A549 (cell line): Measurements from ENCODE around the gene PRCD. TPM values are rescaled to one million over a fixed set of nuclear protein-coding genes. Genes with fewer than 3 reads are reported as not detected.

Experiments used
- ATAC-seq, 2 experiments: fragments of 200-7000 bp in 1 of 2; fragments of >200 bp in 1 of 2; cut with Nextera tagmentation in 1 of 2; cut with Tn5 transposase in 1 of 2; 3 replicates each; pipeline versions ENCODE4 v1.8.0 to v1.9.1; 2018 to 2020; ENCODE audit warnings: mild to moderate bottlenecking in 1 of 2, moderate library complexity in 1 of 2
- CTCF ChIA-PET: fragments of 300-600 bp; sonication (Branson Sonifier 250); formaldehyde crosslinking; extraction: SDS; loops from one replicate; lab custom pipeline; 2021; ENCODE audit warnings: antibody characterized with exemption, inconsistent platforms; lab: Yijun Ruan, JAX
- POLR2A ChIA-PET: fragments of 350-600 bp; formaldehyde crosslinking; extraction: SDS; loops from one replicate; lab custom pipeline; 2021; ENCODE audit warnings: antibody characterized with exemption, inconsistent platforms; lab: Yijun Ruan, JAX
- DNase-seq, 2 experiments: peaks; one replicate each; pipeline versions ENCODE4 v3.0.0 to v3.0.0-alpha.2; 2011 to 2016; ENCODE audit warnings: low read depth in 1 of 2, low spot score in 1 of 2
- FAIRE-seq: peaks from 2 replicates; lab custom pipeline; 2011; peaks lifted over from hg19 to GRCh38; lab: Jason Lieb, UNC
- H3K27ac ChIP-seq, 2 experiments: fragments of >200 bp; sonication (Bioruptor Twin); formaldehyde crosslinking; 3 replicates each; pipeline ENCODE4 v1.5.1; 2016 to 2017
- H3K4me1 ChIP-seq: fragments of >200 bp; sonication (Bioruptor Twin); formaldehyde crosslinking; 3 replicates; pipeline ENCODE4 v1.6.1; 2016
- H3K4me2 ChIP-seq: fragments of >200 bp; sonication (Bioruptor Twin); formaldehyde crosslinking; 3 replicates; pipeline ENCODE4 v1.6.1; 2016
- H3K4me3 ChIP-seq: fragments of >200 bp; sonication (Bioruptor Twin); formaldehyde crosslinking; 3 replicates; pipeline ENCODE4 v1.5.1; 2016
- H3K9me3 ChIP-seq: fragments of >200 bp; sonication (Bioruptor Twin); formaldehyde crosslinking; 3 replicates; pipeline ENCODE4 v1.6.1; 2016
- ATOH8 ChIP-seq: fragments of 250-450 bp; sonication (Bioruptor Pico); IDR thresholded peaks from 2 replicates; pipeline ENCODE4 v1.5.0; 2020; ENCODE audit warnings: low read depth, mild to moderate bottlenecking, moderate library complexity
- BCL3 ChIP-seq: fragments of >200 bp; sonication (Bioruptor Twin); formaldehyde crosslinking; IDR thresholded peaks from 3 replicates; pipeline ENCODE4 v1.6.1; 2016
- BHLHE40 ChIP-seq: IDR thresholded peaks from 2 replicates; pipeline ENCODE4 v1.6.1; 2012; ENCODE audit warnings: low read depth, low read length, inconsistent platforms
- CEBPB ChIP-seq, 2 experiments: fragments of >200 bp in 1 of 2; sonication (Bioruptor Twin) in 1 of 2; formaldehyde crosslinking in 1 of 2; IDR thresholded peaks; 2 replicates each; pipeline ENCODE4 v1.6.1; 2012 to 2016
- CHD2 ChIP-seq: fragments of 150-350 bp; IDR thresholded peaks from 2 replicates; pipeline ENCODE4 v1.6.1; 2014; ENCODE audit warnings: low read length; ENCODE audit not compliant: partially characterized antibody
- CHD4 ChIP-seq: fragments of 200-600 bp; sonication (generic); IDR thresholded peaks from 2 replicates; pipeline ENCODE4 v1.6.1; 2016; ENCODE audit warnings: antibody characterized with exemption, mild to moderate bottlenecking, borderline replicate concordance
- E2F6 ChIP-seq: IDR thresholded peaks from 2 replicates; pipeline ENCODE4 v1.6.1; 2012; ENCODE audit warnings: low read depth, borderline replicate concordance
- EHMT2 ChIP-seq: fragments of 200-600 bp; sonication (generic); IDR thresholded peaks from 2 replicates; pipeline ENCODE4 v1.6.1; 2016; ENCODE audit warnings: antibody characterized with exemption, low read depth, mild to moderate bottlenecking, moderate library complexity
- ESRRA ChIP-seq: fragments of 150-350 bp; IDR thresholded peaks from 2 replicates; pipeline ENCODE4 v1.6.1; 2014; ENCODE audit warnings: mild to moderate bottlenecking, low read length, borderline replicate concordance
- FOSB ChIP-seq: fragments of 250-450 bp; sonication (Bioruptor Pico); IDR thresholded peaks from 2 replicates; pipeline ENCODE4 v1.5.0; 2020; ENCODE audit warnings: mild to moderate bottlenecking, moderate library complexity
- FOSL2 ChIP-seq, 2 experiments: fragments of 450-650 bp in 1 of 2; fragments of >200 bp in 1 of 2; sonication (Bioruptor Twin) in 1 of 2; formaldehyde crosslinking; IDR thresholded peaks; 2 replicates each; pipeline versions ENCODE4 v1.5.0 to v1.6.1; 2016 to 2020; ENCODE audit warnings: mild to moderate bottlenecking in 1 of 2, moderate library complexity in 1 of 2
- FOXS1 ChIP-seq: fragments of 250-450 bp; sonication (Bioruptor Pico); IDR thresholded peaks from 2 replicates; pipeline ENCODE4 v1.5.0; 2020; ENCODE audit warnings: mild to moderate bottlenecking, moderate library complexity
- GATA3 ChIP-seq: IDR thresholded peaks from 2 replicates; pipeline ENCODE4 v1.6.1; 2012; ENCODE audit warnings: borderline replicate concordance
- HES2 ChIP-seq: fragments of >200 bp; sonication (Bioruptor Twin); formaldehyde crosslinking; IDR thresholded peaks from 2 replicates; pipeline ENCODE4 v1.6.1; 2016
- HOXA7 ChIP-seq: fragments of 250-450 bp; sonication (Bioruptor Pico); IDR thresholded peaks from 2 replicates; pipeline ENCODE4 v1.5.0; 2020; ENCODE audit warnings: mild to moderate bottlenecking, moderate library complexity
- HOXB5 ChIP-seq: fragments of 250-450 bp; sonication (Bioruptor Pico); IDR thresholded peaks from 2 replicates; pipeline ENCODE4 v1.5.0; 2020; ENCODE audit warnings: mild to moderate bottlenecking, moderate library complexity
- JUN ChIP-seq, 2 experiments: fragments of >200 bp; sonication (Bioruptor Twin); formaldehyde crosslinking; IDR thresholded peaks; 2 replicates in 1 of 2; 3 replicates in 1 of 2; pipeline ENCODE4 v1.6.1; 2016 to 2017
- KDM5A ChIP-seq: fragments of 200-600 bp; sonication (generic); IDR thresholded peaks from 2 replicates; pipeline ENCODE4 v1.6.1; 2016; ENCODE audit warnings: antibody characterized with exemption, mild to moderate bottlenecking
- MAX ChIP-seq: IDR thresholded peaks from 2 replicates; pipeline ENCODE4 v1.6.1; 2012
- NFE2L2 ChIP-seq: fragments of 150-350 bp; conservative IDR thresholded peaks from 2 replicates; pipeline ENCODE4 v1.6.1; 2014; ENCODE audit warnings: low read length
- NPAS2 ChIP-seq: fragments of 250-450 bp; sonication (Bioruptor Pico); IDR thresholded peaks from 2 replicates; pipeline ENCODE4 v1.8.0; 2022; ENCODE audit warnings: mild to moderate bottlenecking, moderate library complexity, borderline replicate concordance
- PBX3 ChIP-seq: IDR thresholded peaks from 2 replicates; pipeline ENCODE4 v1.6.1; 2012
- POLR2A ChIP-seq: IDR thresholded peaks from 2 replicates; pipeline ENCODE4 v1.6.1; 2012; ENCODE audit warnings: mild to moderate bottlenecking, low read length
- POLR2AphosphoS2 ChIP-seq: conservative IDR thresholded peaks from 2 replicates; pipeline ENCODE4 v1.6.1; 2012; ENCODE audit warnings: low read length, improper control_type of control experiment, inconsistent platforms
- RARB ChIP-seq: fragments of 250-450 bp; sonication (Bioruptor Pico); IDR thresholded peaks from 2 replicates; pipeline ENCODE4 v1.8.0; 2021; ENCODE audit warnings: mild to moderate bottlenecking, moderate library complexity
- RCOR1 ChIP-seq: fragments of 150-350 bp; IDR thresholded peaks from 2 replicates; pipeline ENCODE4 v1.6.1; 2014; ENCODE audit warnings: antibody characterized with exemption, low read length, low read depth
- REST ChIP-seq: fragments of 200-600 bp; sonication (generic); IDR thresholded peaks from 2 replicates; pipeline ENCODE4 v1.6.1; 2016; ENCODE audit warnings: antibody characterized with exemption, mild to moderate bottlenecking, moderate library complexity
- RNF2 ChIP-seq: fragments of 200-600 bp; sonication (generic); IDR thresholded peaks from 2 replicates; pipeline ENCODE4 v1.6.1; 2016; ENCODE audit warnings: low read depth, mild to moderate bottlenecking, antibody characterized with exemption, moderate library complexity, borderline replicate concordance
- USF2 ChIP-seq: fragments of 450-650 bp; IDR thresholded peaks from 2 replicates; pipeline ENCODE4 v1.6.1; 2014; ENCODE audit warnings: antibody characterized with exemption
- ZFP36 ChIP-seq: fragments of 450-650 bp; IDR thresholded peaks from 2 replicates; pipeline ENCODE4 v1.6.1; 2014; ENCODE audit warnings: borderline replicate concordance; ENCODE audit not compliant: partially characterized antibody
- ZNF302 ChIP-seq: fragments of 250-450 bp; sonication (Bioruptor Pico); IDR thresholded peaks from 2 replicates; pipeline ENCODE4 v1.9.0; 2021; ENCODE audit warnings: inconsistent platforms, mild to moderate bottlenecking, moderate library complexity
- WGBS: methylation state at CpG from one replicate; pipeline ENCODE4 v1.1.6; 2017; ENCODE audit errors: missing lambda C conversion rate; 5-methylcytosine and 5-hydroxymethylcytosine counted together
- polyA plus RNA-seq, 4 experiments: library from polyadenylated mRNA; depleted of rRNA in 3 of 4; stranded (reverse); fragments of >200 nt; fragmentation: RNase III in 1 of 4; extraction: RNeasy Plus Mini Kit Qiagen cat#74134 plus additional on column Dnase treatment in 1 of 4; gene quantifications; 2 replicates in 3 of 4; 3 replicates in 1 of 4; pipeline ENCODE4 v1.2.3, GENCODE V29; 2011 to 2017

The PRCD gene
- polyA plus RNA-seq, 2 of the 4 experiments (the other 2 are of a cell fraction), result not detected

- POLR2A ChIA-PET, result interaction anchor here (0.7 to 1.3 kb wide), 2 partner anchors 10 to 120 kb away, joined by 4 read pairs; no protein-coding TSS in a partner anchor
- ATAC-seq (peak; percentile 40 to 48), DNase-seq (peak in 1 of 2 experiments; percentile 75), FAIRE-seq (peak; percentile 43)
- CTCF ChIA-PET, result interaction anchor here (0.8 to 15.7 kb wide), 12 partner anchors 8 to 166 kb away, joined by 3 to 185 read pairs (median 5); partner anchors contain the start of gene PRCD
- Histone ChIP-seq H3K9me3 (no peaks in the 10 kb centered on the region), H3K4me2 (peak overlapping the region; percentile 53), H3K27ac (peak overlapping the region; percentile 78 to 87), H3K4me1 (peaks cover 36% of the 10 kb centered on the region), H3K4me3 (no peak overlapping the region; the same call in 2 of the 3 replicates)
- 35% methylated on average over 15 of the region's 15 CpGs for WGBS
- no peak for TF ChIP-seq CHD2
- TF ChIP-seq CHD4, result no peak
- TF ChIP-seq GATA3, result no peak
- no peak for TF ChIP-seq HOXB5 (CRISPR knock-in tag)
- TF ChIP-seq E2F6, result no peak
- no peak for TF ChIP-seq RCOR1
- peak; percentile 62 to 80; a peak in 2 of 5 replicates for TF ChIP-seq JUN (IDR thresholded peaks at IDR 0.05)
- no peak for TF ChIP-seq USF2
- no peak for TF ChIP-seq ZFP36
- peak; percentile 42; the same call in 1 of the 2 replicates for TF ChIP-seq MAX
- no peak for TF ChIP-seq PBX3
- TF ChIP-seq CEBPB (IDR thresholded peaks at IDR 0.05), result peak; percentile 82 to 83
- no peak for TF ChIP-seq FOXS1 (CRISPR knock-in tag)
- no peak; the same call in 2 of the 3 replicates for TF ChIP-seq BCL3
- TF ChIP-seq ESRRA, result no peak
- TF ChIP-seq ZNF302, result no peak
- no peak for TF ChIP-seq HOXA7
- no peak for TF ChIP-seq RARB
- TF ChIP-seq POLR2AphosphoS2, result no peak
- no peak for TF ChIP-seq HES2
- TF ChIP-seq ATOH8, result no peak
- TF ChIP-seq POLR2A, result no peak
- no peak for TF ChIP-seq NPAS2 (CRISPR knock-in tag)
- TF ChIP-seq REST, result no peak
- no peak for TF ChIP-seq RNF2
- no peak for TF ChIP-seq BHLHE40
- TF ChIP-seq EHMT2, result no peak
- TF ChIP-seq FOSB (CRISPR knock-in tag), result no peak
- no peak for TF ChIP-seq NFE2L2
- no peak for TF ChIP-seq FOSL2 (IDR thresholded peaks at IDR 0.05)
- TF ChIP-seq FOSL2 (CRISPR knock-in tag; IDR thresholded peaks at IDR 0.05), result no peak; the same call in 1 of the 2 replicates
- TF ChIP-seq KDM5A, result no peak
These were observed 11.1 kb downstream of the PRCD start for GRCh38 chr17:76550712-76551615.
